ENCODE data around the gene LIPN. TPM values are rescaled to one million over a fixed set of nuclear protein-coding genes. Genes with fewer than 3 reads are reported as not detected.
A peak's percentile ranks its signal among the peaks of the same experiment; 100 is the strongest.

Gene LIPN
- total RNA-seq, 3 donors from 2014 or later: not detected

DNA sequence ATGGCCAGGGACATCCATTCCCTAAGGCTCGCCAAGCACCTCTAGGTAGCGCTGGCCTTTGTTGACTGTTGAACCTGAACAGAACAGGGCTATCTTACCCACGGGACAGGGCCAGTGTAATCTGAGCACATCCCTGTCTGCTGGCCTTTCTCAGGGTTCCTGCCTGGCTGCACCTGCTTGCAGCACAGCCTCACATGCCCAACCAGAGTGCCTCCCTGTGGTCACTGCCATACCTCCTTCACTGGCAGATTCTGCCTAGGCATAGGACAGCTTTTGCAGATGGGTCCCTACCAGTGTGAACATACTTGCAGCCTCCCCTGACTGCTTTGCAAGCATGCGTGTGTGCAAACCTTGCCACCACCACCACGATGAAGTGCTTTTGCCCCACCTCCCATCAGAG, 15.8 kb upstream of the LIPN start:
- ATAC-seq (peak; percentile 62), DNase-seq (peak in 2 of 3 donors; percentile 35 to 36)

DNA sequence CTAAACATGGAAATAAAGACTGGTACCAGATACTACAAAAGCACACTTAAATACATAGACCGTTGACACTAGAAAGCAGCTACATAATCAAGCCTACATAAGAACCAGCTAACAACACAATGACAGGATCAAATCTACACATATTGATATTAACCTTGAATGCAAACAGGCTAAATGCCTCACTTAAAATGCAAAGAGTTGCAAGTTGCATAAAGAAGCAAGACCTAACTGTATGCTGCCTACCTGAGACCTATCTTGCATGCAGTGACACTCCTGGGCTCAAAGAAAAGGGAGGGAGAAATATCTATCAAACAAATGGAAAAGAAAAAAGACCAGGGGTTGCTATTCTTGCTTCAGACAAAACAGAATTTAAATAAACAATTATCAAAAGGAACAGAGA, 14.2 kb upstream of the LIPN start:
- no peak overlapping the region for H3K4me3 ChIP-seq
- ATAC-seq: no peak
- DNase-seq: no peak
- no peaks in the 10 kb centered on the region for H3K36me3 ChIP-seq (ENCODE audit: low read depth)
- no peaks in the 10 kb centered on the region for H3K4me1 ChIP-seq (ENCODE audit: low read depth)
- intact Hi-C loops (cut with DNase I, micrococcal nuclease): no loop called here
- peaks cover 3% of the 10 kb centered on the region for H3K9me3 ChIP-seq
- TF ChIP-seq, protein P1, sequence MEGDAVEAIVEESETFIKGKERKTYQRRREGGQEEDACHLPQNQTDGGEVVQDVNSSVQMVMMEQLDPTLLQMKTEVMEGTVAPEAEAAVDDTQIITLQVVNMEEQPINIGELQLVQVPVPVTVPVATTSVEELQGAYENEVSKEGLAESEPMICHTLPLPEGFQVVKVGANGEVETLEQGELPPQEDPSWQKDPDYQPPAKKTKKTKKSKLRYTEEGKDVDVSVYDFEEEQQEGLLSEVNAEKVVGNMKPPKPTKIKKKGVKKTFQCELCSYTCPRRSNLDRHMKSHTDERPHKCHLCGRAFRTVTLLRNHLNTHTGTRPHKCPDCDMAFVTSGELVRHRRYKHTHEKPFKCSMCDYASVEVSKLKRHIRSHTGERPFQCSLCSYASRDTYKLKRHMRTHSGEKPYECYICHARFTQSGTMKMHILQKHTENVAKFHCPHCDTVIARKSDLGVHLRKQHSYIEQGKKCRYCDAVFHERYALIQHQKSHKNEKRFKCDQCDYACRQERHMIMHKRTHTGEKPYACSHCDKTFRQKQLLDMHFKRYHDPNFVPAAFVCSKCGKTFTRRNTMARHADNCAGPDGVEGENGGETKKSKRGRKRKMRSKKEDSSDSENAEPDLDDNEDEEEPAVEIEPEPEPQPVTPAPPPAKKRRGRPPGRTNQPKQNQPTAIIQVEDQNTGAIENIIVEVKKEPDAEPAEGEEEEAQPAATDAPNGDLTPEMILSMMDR (IDR thresholded peaks at IDR 0.05): no peak

More for the DNA sequence above, 15.8 kb upstream of the LIPN start:
- H3K4me1 ChIP-seq (ENCODE audit: low read depth): no peaks in the 10 kb centered on the region
- H3K9me3 ChIP-seq: peaks cover 3% of the 10 kb centered on the region
- H3K4me3 ChIP-seq: no peak overlapping the region
- no peaks in the 10 kb centered on the region for H3K36me3 ChIP-seq (ENCODE audit: low read depth)
- TF ChIP-seq, protein P1 (IDR thresholded peaks at IDR 0.05): no peak
- intact Hi-C loops (cut with DNase I, micrococcal nuclease): no loop called here

DNA sequence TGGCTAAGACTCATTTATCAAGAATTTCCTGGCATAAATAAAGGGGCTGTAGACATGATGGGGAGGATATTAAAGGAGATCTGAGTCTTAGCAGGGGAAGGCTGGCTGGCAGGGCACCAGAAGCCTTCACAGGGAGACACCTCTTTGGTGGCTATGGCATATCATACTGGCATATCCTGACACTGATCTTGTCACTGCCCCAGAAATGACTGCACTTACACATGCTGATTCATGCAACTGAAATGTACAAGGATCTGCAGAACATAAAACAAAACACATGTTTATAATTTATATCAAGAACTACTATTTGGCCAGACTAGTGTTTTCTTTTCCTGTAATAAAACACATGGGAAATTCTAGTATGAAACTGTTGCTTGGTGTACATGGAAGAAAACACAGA, 5.5 kb upstream of the LIPN start:
- TF ChIP-seq, protein P1 (IDR thresholded peaks at IDR 0.05): no peak
- Histone ChIP-seq H3K9me3 (no peaks in the 10 kb centered on the region), H3K4me1 (ENCODE audit: low read depth) (no peaks in the 10 kb centered on the region), H3K36me3 (ENCODE audit: low read depth) (no peaks in the 10 kb centered on the region), H3K4me3 (no peak overlapping the region)
- DNase-seq (no peak), ATAC-seq (no peak)
- intact Hi-C loops (cut with DNase I, micrococcal nuclease): no loop called here

DNA sequence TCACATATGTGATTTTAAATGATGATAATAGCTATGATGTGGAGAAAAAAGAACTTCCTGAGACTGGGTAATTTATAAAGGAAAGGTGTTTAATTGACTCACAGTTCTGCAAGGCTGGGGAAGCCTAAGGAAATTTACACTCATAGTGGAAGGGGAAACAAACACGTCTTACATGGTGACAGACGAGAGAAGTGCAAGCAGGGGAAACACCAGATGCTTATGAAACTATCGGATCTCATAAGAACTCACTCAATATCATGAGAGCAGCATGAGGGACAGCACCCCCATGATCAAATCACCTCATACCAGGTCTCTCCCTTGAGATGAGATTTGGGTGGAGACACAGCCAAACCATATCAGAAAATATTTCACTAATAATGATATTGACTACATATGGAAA, 4.1 kb upstream of the LIPN start:
- H3K4me3 ChIP-seq: no peak overlapping the region
- H3K9me3 ChIP-seq: no peaks in the 10 kb centered on the region
- H3K36me3 ChIP-seq (ENCODE audit: low read depth): no peaks in the 10 kb centered on the region
- DNase-seq (no peak), ATAC-seq (no peak)
- intact Hi-C loops (cut with DNase I, micrococcal nuclease): no loop called here
- TF ChIP-seq, protein P1 (IDR thresholded peaks at IDR 0.05): no peak
- H3K4me1 ChIP-seq (ENCODE audit: low read depth): no peaks in the 10 kb centered on the region

DNA sequence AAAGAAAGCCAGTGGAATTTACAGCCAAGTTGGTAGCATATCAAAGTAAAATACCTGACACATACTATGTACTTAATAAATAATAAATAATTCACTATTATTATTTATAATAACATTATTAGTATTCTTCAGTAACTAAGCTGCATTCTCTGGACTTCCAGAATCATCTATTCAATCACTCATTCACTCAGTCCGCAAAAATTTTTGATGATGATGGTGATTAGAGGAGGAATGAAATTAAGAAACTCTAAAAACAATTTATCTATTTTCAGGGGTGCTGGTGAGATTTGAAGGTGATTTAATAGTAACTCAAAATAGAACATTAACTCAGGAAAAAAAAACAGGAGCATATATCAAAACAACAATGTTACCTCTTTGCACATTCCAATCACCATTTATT, 3.2 kb upstream of the LIPN start:
- Histone ChIP-seq H3K4me3 (no peak overlapping the region), H3K4me1 (ENCODE audit: low read depth) (no peaks in the 10 kb centered on the region), H3K36me3 (ENCODE audit: low read depth) (no peaks in the 10 kb centered on the region), H3K9me3 (no peaks in the 10 kb centered on the region)
- ATAC-seq (no peak), DNase-seq (no peak)
- intact Hi-C loops (cut with DNase I, micrococcal nuclease): no loop called here
- TF ChIP-seq, protein P1 (IDR thresholded peaks at IDR 0.05): no peak

DNA sequence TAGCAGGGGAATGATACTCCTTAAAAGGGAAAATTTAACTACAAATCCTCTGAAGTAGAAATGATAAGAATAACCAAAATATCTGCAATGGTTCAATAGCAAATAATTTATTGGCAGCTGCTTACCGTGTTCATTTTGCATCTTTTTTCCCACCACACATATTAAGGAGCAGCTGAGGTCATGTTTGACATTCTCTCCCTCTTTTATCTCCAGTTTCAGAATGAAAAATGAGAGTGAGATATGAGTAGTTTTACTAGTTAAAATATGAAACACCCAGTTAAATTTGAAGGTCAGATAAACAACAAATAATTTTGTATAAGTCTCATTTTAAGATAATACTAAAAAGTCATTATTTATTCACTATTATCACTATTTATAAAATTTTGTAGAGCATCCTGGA, 3.1 kb downstream of the LIPN start:
- Histone ChIP-seq H3K9me3 (no peaks in the 10 kb centered on the region), H3K4me1 (ENCODE audit: low read depth) (no peaks in the 10 kb centered on the region), H3K36me3 (ENCODE audit: low read depth) (no peaks in the 10 kb centered on the region), H3K4me3 (no peak overlapping the region)
- intact Hi-C loops (cut with DNase I, micrococcal nuclease): no loop called here
- DNase-seq (no peak), ATAC-seq (no peak)
- TF ChIP-seq, protein P1 (IDR thresholded peaks at IDR 0.05): no peak

Data from mucosa of descending colon (tissue), 3 donors.